ENCODE measurements around the gene CTNNA3.

CTNNA3 gene

GRCh38 chr10:67015225-67015624, 680.8 kb downstream of the CTNNA3 start:
- no peak for DNase-seq (ENCODE audit: low read depth)

GRCh38 chr10:67011981-67012380, 684.0 kb downstream of the CTNNA3 start:
- no peak for DNase-seq (ENCODE audit: low read depth)

- DNase-seq (ENCODE audit: low read depth) = no peak
These were observed 684.5 kb downstream of the CTNNA3 start for GRCh38 chr10:67011480-67011879.

- DNase-seq (ENCODE audit: low read depth) = no peak
These were observed 690.0 kb downstream of the CTNNA3 start for GRCh38 chr10:67005981-67006380.

- DNase-seq (ENCODE audit: low read depth) = no peak
These were observed 691.3 kb downstream of the CTNNA3 start for GRCh38 chr10:67004690-67005089.

GRCh38 chr10:66999762-67000545, 696.0 kb downstream of the CTNNA3 start:
- no peak for DNase-seq (ENCODE audit: low read depth)

- no peak for DNase-seq (ENCODE audit: low read depth)
These were observed 699.0 kb downstream of the CTNNA3 start for GRCh38 chr10:66996996-66997395.

- DNase-seq (ENCODE audit: low read depth) = no peak
These were observed 705.7 kb downstream of the CTNNA3 start for GRCh38 chr10:66990143-66990830.

- DNase-seq (ENCODE audit: low read depth) = no peak
These were observed 712.5 kb downstream of the CTNNA3 start for GRCh38 chr10:66983475-66983818.

- DNase-seq (ENCODE audit: low read depth) = no peak
These were observed 713.1 kb downstream of the CTNNA3 start for GRCh38 chr10:66982792-66983474.

- DNase-seq (ENCODE audit: low read depth) = no peak
These were observed 714.0 kb downstream of the CTNNA3 start for GRCh38 chr10:66982053-66982420.

- DNase-seq (ENCODE audit: low read depth) = no peak
These were observed 714.5 kb downstream of the CTNNA3 start for GRCh38 chr10:66981361-66982052.

- DNase-seq (ENCODE audit: low read depth) = no peak
These were observed 715.7 kb downstream of the CTNNA3 start for GRCh38 chr10:66980246-66980815.

- no peak for DNase-seq (ENCODE audit: low read depth)
These were observed 731.0 kb downstream of the CTNNA3 start for GRCh38 chr10:66964946-66965345.

GRCh38 chr10:66958466-66958865, 737.5 kb downstream of the CTNNA3 start:
- DNase-seq (ENCODE audit: low read depth) = no peak

- DNase-seq (ENCODE audit: low read depth) = no peak
These were observed 744.1 kb downstream of the CTNNA3 start for GRCh38 chr10:66951896-66952295.

- no peak for DNase-seq (ENCODE audit: low read depth)
These were observed 752.4 kb downstream of the CTNNA3 start for GRCh38 chr10:66943590-66943989.

- no peak for DNase-seq (ENCODE audit: low read depth)
These were observed 753.6 kb downstream of the CTNNA3 start for GRCh38 chr10:66942407-66942806.

- DNase-seq (ENCODE audit: low read depth) = no peak
These were observed 754.5 kb downstream of the CTNNA3 start for GRCh38 chr10:66941491-66941890.

- no peak for DNase-seq (ENCODE audit: low read depth)
These were observed 755.0 kb downstream of the CTNNA3 start for GRCh38 chr10:66940965-66941364.

GRCh38 chr10:66934711-66935110, 761.3 kb downstream of the CTNNA3 start:
- no peak for DNase-seq (ENCODE audit: low read depth)

GRCh38 chr10:66931949-66932343, 764.0 kb downstream of the CTNNA3 start:
- no peak for DNase-seq (ENCODE audit: low read depth)
